Colonic mucosa (tissue), 4 donors: ENCODE measurements around the gene C12orf43. TPM values are rescaled to one million over a fixed set of nuclear protein-coding genes. Genes with fewer than 3 reads are reported as not detected.
A peak's percentile ranks its signal among the peaks of the same experiment; 100 is the strongest.

Experiments
- DNase-seq: peaks from one replicate; pipeline ENCODE4 v3.0.0-alpha.2; 2020
- H3K27ac ChIP-seq: fragments of 200-600 bp; one replicate; pipeline ENCODE4 v1.8.0; 2021
- H3K27me3 ChIP-seq: fragments of 200-600 bp; one replicate; pipeline ENCODE4 v1.8.0; 2021
- H3K36me3 ChIP-seq: fragments of 200-600 bp; one replicate; pipeline ENCODE4 v1.8.0; 2021
- H3K4me1 ChIP-seq: fragments of 200-600 bp; one replicate; pipeline ENCODE4 v1.8.0; 2021; ENCODE audit warnings: mild to moderate bottlenecking
- H3K4me3 ChIP-seq: fragments of 200-600 bp; one replicate; pipeline ENCODE4 v1.8.0; 2021
- H3K9ac ChIP-seq, 2 donors: one replicate each; pipeline ENCODE4 v1.7.0; 2013; ENCODE audit warnings: control low read depth in 2 of 2, low read depth in 2 of 2, low read length in 2 of 2
- H3K9me3 ChIP-seq: fragments of 200-600 bp; one replicate; pipeline ENCODE4 v1.8.0; 2021
- intact Hi-C: fragments of 100-400 bp; cut with DNase I; formaldehyde crosslinking; loops from one replicate; pipeline ENCODE4 v1.14.1; 2022
- total RNA-seq, 2 donors: library from RNA; stranded (reverse); fragmentation: NEBNext Ultra II Directional in 1 of 2; extraction: Animal tissue kit (Norgen Biotek cat#: 25700) in 1 of 2; gene quantifications; one replicate each; pipeline ENCODE4 v1.2.1, GENCODE V29; 2021
- TF ChIP-seq, protein P1 (sequence below): fragments of 200-600 bp; IDR thresholded peaks from one replicate; pipeline ENCODE4 v1.8.0; 2022; ENCODE audit warnings: antibody characterized with exemption, mild to moderate bottlenecking
- donor health status: healthy.
- donor health status: DM: no; HTN: no; CAD: no.
- donor health status: DM: no; HTN: no; CAD: no.

C12orf43 gene
- total RNA-seq, 2 donors from 2014 or later = 10.6 to 18.3 TPM

DNA sequence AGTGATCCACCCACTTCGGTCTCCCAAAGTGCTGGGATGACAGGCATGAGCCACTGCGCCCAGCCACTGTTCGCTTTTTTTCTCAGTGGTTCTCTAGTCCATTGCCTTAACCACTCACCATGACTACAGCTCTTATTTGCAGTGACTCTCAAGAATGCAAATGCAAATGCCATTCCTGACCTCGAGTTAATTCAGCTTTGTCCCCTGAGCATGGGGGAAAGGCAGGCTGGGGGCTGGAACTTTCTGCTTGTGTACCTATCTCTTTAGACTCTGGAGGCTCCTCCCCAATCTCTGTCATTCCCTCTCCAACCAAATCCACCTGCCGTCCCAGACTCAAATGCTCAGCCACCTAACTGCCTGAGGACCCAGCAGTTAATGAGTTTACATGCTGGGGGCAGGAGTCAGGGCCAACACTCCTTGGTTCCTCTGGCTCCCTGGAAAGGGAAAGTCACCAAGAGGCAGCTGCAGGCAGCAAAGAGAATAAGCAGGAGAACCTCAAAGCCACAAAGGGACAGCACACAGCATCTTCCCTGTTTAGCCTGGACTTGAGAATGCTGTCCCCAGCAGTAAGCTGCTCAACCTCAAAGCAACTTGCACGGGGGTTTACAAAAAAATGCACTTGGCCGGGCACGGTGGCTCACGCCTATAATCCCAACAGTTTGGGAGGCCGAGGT, 43.3 kb downstream of the C12orf43 start:
- Histone ChIP-seq H3K27ac (no peak overlapping the region), H3K4me1 (no peaks in the 10 kb centered on the region)
- no peak for DNase-seq

DNA sequence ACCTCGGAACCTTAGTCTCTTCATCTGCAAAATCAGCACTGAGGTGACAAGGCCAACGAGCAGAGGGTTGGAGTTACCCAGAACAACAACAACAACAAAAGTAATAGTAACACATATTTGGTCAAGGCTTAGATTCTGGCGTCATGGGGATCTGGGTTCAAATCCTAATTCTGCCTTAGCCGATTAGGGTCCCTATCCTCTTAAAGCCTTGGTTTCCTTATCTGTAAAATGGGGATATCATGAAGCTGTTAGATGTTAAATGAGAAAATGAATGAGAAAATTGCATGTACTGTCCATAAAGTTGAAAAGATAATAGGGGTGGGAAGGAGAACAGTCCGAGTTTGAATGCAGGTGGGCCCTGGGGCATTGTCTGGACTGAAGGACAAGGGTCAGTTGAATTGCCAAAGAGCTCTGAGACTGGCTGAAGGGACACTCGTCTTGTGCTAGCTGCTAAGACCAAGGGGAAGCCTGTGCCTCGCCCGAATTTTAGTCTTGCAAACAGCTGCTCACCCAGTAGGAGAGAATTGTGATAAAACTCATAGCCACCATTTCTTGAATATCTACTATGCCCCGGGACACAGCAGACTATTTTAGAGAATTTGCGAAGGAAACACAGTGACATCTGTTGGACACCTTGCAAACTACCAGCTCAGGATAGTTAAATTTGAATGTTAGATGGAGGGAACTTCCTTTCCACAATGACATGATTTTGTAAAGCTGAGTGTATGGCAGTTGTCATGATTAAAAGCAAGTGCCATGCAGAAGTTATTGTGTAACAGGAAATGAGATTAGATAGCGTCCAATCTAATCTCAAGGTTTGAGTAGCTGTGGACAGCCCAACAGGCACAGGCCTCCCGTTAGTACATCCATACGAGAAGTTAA, 44.7 kb downstream of the C12orf43 start:
- H3K9ac ChIP-seq = no peak overlapping the region
- H3K36me3 ChIP-seq = no peaks in the 10 kb centered on the region
- no peak overlapping the region for H3K27ac ChIP-seq
- no peaks in the 10 kb centered on the region for H3K4me1 ChIP-seq
- H3K4me3 ChIP-seq = no peak overlapping the region
- DNase-seq = no peak
- TF ChIP-seq, protein P1, sequence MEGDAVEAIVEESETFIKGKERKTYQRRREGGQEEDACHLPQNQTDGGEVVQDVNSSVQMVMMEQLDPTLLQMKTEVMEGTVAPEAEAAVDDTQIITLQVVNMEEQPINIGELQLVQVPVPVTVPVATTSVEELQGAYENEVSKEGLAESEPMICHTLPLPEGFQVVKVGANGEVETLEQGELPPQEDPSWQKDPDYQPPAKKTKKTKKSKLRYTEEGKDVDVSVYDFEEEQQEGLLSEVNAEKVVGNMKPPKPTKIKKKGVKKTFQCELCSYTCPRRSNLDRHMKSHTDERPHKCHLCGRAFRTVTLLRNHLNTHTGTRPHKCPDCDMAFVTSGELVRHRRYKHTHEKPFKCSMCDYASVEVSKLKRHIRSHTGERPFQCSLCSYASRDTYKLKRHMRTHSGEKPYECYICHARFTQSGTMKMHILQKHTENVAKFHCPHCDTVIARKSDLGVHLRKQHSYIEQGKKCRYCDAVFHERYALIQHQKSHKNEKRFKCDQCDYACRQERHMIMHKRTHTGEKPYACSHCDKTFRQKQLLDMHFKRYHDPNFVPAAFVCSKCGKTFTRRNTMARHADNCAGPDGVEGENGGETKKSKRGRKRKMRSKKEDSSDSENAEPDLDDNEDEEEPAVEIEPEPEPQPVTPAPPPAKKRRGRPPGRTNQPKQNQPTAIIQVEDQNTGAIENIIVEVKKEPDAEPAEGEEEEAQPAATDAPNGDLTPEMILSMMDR = peak; percentile 71
- intact Hi-C loops = no loop called here
- H3K27me3 ChIP-seq = no peaks in the 10 kb centered on the region
- no peaks in the 10 kb centered on the region for H3K9me3 ChIP-seq

More for the DNA sequence above, 43.3 kb downstream of the C12orf43 start:
- Histone ChIP-seq H3K9me3 (no peaks in the 10 kb centered on the region), H3K36me3 (no peaks in the 10 kb centered on the region), H3K27me3 (no peaks in the 10 kb centered on the region), H3K4me3 (no peak overlapping the region), H3K9ac (no peak overlapping the region)
- intact Hi-C loops = no loop called here
- TF ChIP-seq, protein P1 = no peak

DNA sequence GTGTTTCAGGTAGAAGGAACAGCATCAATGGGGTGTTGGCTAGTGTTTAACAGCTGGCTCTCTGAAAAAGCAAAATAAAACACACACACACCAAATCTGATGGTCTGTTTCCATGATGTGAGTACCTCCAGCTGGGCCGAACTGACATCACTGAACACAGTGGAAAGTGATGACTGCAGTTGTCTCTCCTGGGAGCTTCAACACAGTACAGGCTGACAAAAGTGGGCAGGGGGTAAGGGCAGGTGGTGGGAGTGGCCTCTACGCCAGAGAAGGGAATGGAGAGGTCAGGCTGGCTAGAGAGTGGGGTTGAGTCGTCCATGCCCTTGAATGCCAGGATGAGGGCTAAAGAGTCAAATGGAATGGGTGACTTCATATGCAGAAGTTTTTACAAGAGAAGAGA, 46.0 kb downstream of the C12orf43 start:
- no peaks in the 10 kb centered on the region for H3K9me3 ChIP-seq
- TF ChIP-seq, protein P1 = no peak
- DNase-seq = no peak
- H3K4me1 ChIP-seq = no peaks in the 10 kb centered on the region
- H3K27me3 ChIP-seq = no peaks in the 10 kb centered on the region
- intact Hi-C loops = no loop called here
- H3K27ac ChIP-seq = no peak overlapping the region
- H3K4me3 ChIP-seq = no peak overlapping the region
- H3K9ac ChIP-seq = no peak overlapping the region
- H3K36me3 ChIP-seq = no peaks in the 10 kb centered on the region

DNA sequence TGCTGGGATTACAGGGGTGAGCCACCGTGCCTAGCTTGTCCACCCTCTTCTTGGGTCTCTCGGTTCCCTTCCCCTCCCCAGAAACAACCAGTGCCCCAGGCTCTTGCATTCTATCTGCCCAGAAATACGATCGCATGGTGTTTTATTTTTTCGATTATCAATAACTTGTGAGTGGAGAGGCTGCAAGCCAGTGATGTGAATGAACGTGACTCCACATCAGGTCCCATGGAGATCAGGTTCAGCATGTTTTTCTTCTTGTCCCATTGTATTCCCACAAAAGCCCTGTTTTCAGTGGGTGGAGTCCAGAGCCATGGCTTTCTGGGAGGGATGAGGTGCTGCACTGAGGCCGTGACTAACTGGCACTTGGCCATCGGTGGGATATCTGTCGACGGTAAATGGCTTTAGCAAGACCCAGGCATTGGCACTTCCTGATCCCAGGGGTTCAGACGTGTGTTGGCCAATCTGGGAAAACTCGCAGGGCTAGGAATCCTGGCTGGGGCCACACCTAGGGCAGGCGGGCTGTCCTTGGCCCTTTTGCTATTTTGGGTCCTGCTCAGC, 50.7 kb downstream of the C12orf43 start:
- H3K4me3 ChIP-seq = no peak overlapping the region
- intact Hi-C loops = loop anchor here (10.0 kb wide), 1 partner anchor 321 kb away; the partner anchor contains the start of gene CABP1
- H3K36me3 ChIP-seq = no peaks in the 10 kb centered on the region
- H3K27me3 ChIP-seq = no peaks in the 10 kb centered on the region
- H3K4me1 ChIP-seq = no peaks in the 10 kb centered on the region
- H3K27ac ChIP-seq = peak overlapping the region; percentile 37
- DNase-seq = peak; percentile 53
- H3K9ac ChIP-seq = peak overlapping the region in 1 of 2 donors; percentile 35
- TF ChIP-seq, protein P1 = no peak
- no peaks in the 10 kb centered on the region for H3K9me3 ChIP-seq

DNA sequence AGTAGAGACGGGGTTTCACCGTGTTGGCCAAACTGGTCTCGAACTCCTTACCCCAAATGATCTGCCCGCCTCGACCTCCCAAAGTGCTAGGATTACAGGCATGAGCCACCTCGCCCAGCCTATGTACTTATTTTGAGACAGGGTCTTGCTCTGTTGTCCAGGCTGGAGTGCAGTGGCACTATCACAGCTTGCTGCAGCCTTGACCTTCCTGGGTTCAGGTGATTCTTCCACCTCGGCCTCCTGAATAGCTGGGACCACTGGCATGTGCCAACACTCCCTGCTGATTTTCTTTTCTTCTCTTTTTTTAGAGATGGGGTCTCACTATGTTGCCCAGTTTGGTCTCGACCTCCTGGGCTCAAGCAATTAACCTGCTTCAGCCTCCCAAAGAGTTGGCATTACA, 52.0 kb downstream of the C12orf43 start:
- H3K27ac ChIP-seq = no peak overlapping the region
- H3K9ac ChIP-seq = no peak overlapping the region
- TF ChIP-seq, protein P1 = no peak
- no peaks in the 10 kb centered on the region for H3K9me3 ChIP-seq
- H3K27me3 ChIP-seq = no peaks in the 10 kb centered on the region
- no peak overlapping the region for H3K4me3 ChIP-seq
- intact Hi-C loops = loop anchor here (10.0 kb wide), 1 partner anchor 319 kb away; the partner anchor contains the start of gene CABP1
- no peaks in the 10 kb centered on the region for H3K36me3 ChIP-seq
- H3K4me1 ChIP-seq = no peaks in the 10 kb centered on the region
- no peak for DNase-seq
